HepG2 (cell line): ENCODE results near the gene NPC1. TPM values are rescaled to one million over a fixed set of nuclear protein-coding genes. Genes with fewer than 3 reads are reported as not detected.

Source experiments
- ATAC-seq: fragments of 200-7000 bp; cut with Tn5 transposase; 3 replicates; pipeline ENCODE4 v1.9.1; 2020; ENCODE audit warnings: mild to moderate bottlenecking, moderate library complexity
- BruUV-seq: library from RNA; stranded (reverse); fragments of 400-500 nt; replicated peaks from 2 replicates; lab custom pipeline; 2021; lab: Mats Ljungman, UMichigan
- CTCF ChIA-PET: fragments of 300-600 bp; formaldehyde crosslinking; extraction: SDS; loops from one replicate; lab custom pipeline; 2021; ENCODE audit warnings: low total read pairs, inconsistent platforms, low intra/inter-chr PET ratio; lab: Yijun Ruan, JAX
- POLR2A ChIA-PET: fragments of 350-600 bp; sonication (Branson Sonifier 250); formaldehyde crosslinking; loops from one replicate; lab custom pipeline; 2020; ENCODE audit warnings: antibody characterized with exemption, inconsistent platforms; lab: Yijun Ruan, JAX
- DNase-seq: peaks from one replicate; pipeline ENCODE4 v3.0.0-alpha.2; 2015; ENCODE audit warnings: low spot score
- FAIRE-seq: peaks from 3 replicates; lab custom pipeline; 2011; peaks lifted over from hg19 to GRCh38; lab: Jason Lieb, UNC
- H2AFZ ChIP-seq: one replicate; pipeline ENCODE4 v1.6.1; 2011; ENCODE audit warnings: low read length, inconsistent platforms
- H3K27ac ChIP-seq: fragments of 300-600 bp; 3 replicates; pipeline ENCODE4 v1.8.0; 2011; ENCODE audit warnings: mixed run types, mild to moderate bottlenecking, mixed read lengths, low read length, inconsistent platforms; ENCODE audit not compliant: insufficient read depth; ENCODE audit errors: extremely low read length
- H3K27me3 ChIP-seq, 2 experiments: fragments of 200-600 bp in 1 of 2; 2 replicates in 1 of 2; 3 replicates in 1 of 2; pipeline versions ENCODE4 v1.6.0 to v1.8.0; 2011; ENCODE audit warnings: low read length in 2 of 2, mild to moderate bottlenecking in 2 of 2, moderate library complexity in 2 of 2, inconsistent platforms in 1 of 2; ENCODE audit not compliant: insufficient read depth in 2 of 2, control insufficient read depth in 1 of 2
- H3K36me3 ChIP-seq, 2 experiments: fragments of 200-600 bp in 1 of 2; replicated peaks in 1 of 2; 2 replicates in 1 of 2; 3 replicates in 1 of 2; pipeline versions ENCODE4 v1.5.1 to v1.8.0; 2011; ENCODE audit warnings: low read length in 2 of 2, inconsistent platforms in 1 of 2; ENCODE audit not compliant: insufficient read depth in 2 of 2, control insufficient read depth in 1 of 2
- H3K4me1 ChIP-seq: 2 replicates; pipeline ENCODE4 v1.5.1; 2012; ENCODE audit warnings: low read length, inconsistent platforms; ENCODE audit not compliant: insufficient read depth
- H3K4me2 ChIP-seq: 2 replicates; pipeline ENCODE4 v1.6.0; 2011; ENCODE audit warnings: low read depth, low read length, inconsistent platforms
- H3K4me3 ChIP-seq, 3 experiments: fragments of 200-600 bp in 1 of 3; sonication (generic), shearing (Covaris generic) in 1 of 3; replicated peaks in 1 of 3; 2 replicates each; pipeline ENCODE4 v1.5.1; 2011 to 2016; ENCODE audit warnings: low read length in 3 of 3, inconsistent platforms in 2 of 3, low read depth in 2 of 3, mild to moderate bottlenecking in 2 of 3, control low read depth in 1 of 3, mixed read lengths in 1 of 3; ENCODE audit not compliant: insufficient read depth in 1 of 3
- H3K79me2 ChIP-seq: one replicate; pipeline ENCODE4 v1.6.1; 2011; ENCODE audit warnings: low read length, inconsistent platforms; ENCODE audit not compliant: insufficient read depth
- H3K9ac ChIP-seq: 2 replicates; pipeline ENCODE4 v1.6.0; 2011; ENCODE audit warnings: mild to moderate bottlenecking, low read depth, low read length, inconsistent platforms; ENCODE audit not compliant: insufficient read depth
- H3K9me3 ChIP-seq: 2 replicates; pipeline ENCODE4 v1.5.1; 2012; ENCODE audit warnings: mild to moderate bottlenecking, low read length
- H4K20me1 ChIP-seq: 2 replicates; pipeline ENCODE4 v1.6.0; 2011; ENCODE audit warnings: inconsistent platforms, mild to moderate bottlenecking, low read length, moderate library complexity; ENCODE audit not compliant: insufficient read depth
- MBD4 ChIP-seq: IDR thresholded peaks from 2 replicates; pipeline ENCODE4 v1.6.1; 2012; ENCODE audit warnings: low read length, inconsistent platforms, borderline replicate concordance
- RARA ChIP-seq: IDR thresholded peaks from 2 replicates; pipeline ENCODE4 v1.6.1; 2016; ENCODE audit warnings: missing genetic modification reagents, missing compliant biosample characterization
- SOX6 ChIP-seq, 2 experiments: fragments of 450-650 bp in 1 of 2; sonication (generic) in 1 of 2; formaldehyde crosslinking in 1 of 2; IDR thresholded peaks; 2 replicates each; pipeline versions ENCODE4 v1.4.0 to v1.6.1; 2017 to 2020; ENCODE audit warnings: antibody characterized with exemption in 1 of 2, mild to moderate bottlenecking in 1 of 2, missing genetic modification reagents in 1 of 2
- STAT6 ChIP-seq: sonication (generic); formaldehyde crosslinking; IDR thresholded peaks from 2 replicates; pipeline ENCODE4 v1.4.0; 2020; ENCODE audit warnings: missing genetic modification reagents, mild to moderate bottlenecking, borderline replicate concordance
- TEF ChIP-seq: sonication (generic); formaldehyde crosslinking; IDR thresholded peaks from 2 replicates; pipeline ENCODE4 v1.5.0; 2020; ENCODE audit warnings: missing genetic modification reagents
- THAP7 ChIP-seq: sonication (generic); formaldehyde crosslinking; IDR thresholded peaks from 2 replicates; pipeline ENCODE4 v1.8.1; 2023; ENCODE audit warnings: mild to moderate bottlenecking, missing genetic modification reagents
- ZBTB1 ChIP-seq: sonication (generic); formaldehyde crosslinking; IDR thresholded peaks from 2 replicates; pipeline ENCODE4 v1.4.0; 2020; ENCODE audit warnings: missing genetic modification reagents, borderline replicate concordance
- ZKSCAN1 ChIP-seq: fragments of 150-350 bp; IDR thresholded peaks from 2 replicates; pipeline ENCODE4 v1.6.1; 2014; ENCODE audit warnings: low read length
- ZNF12 ChIP-seq: sonication (generic); formaldehyde crosslinking; IDR thresholded peaks from 2 replicates; pipeline ENCODE4 v1.5.0; 2020; ENCODE audit warnings: missing genetic modification reagents
- ZSCAN25 ChIP-seq: sonication (generic); formaldehyde crosslinking; IDR thresholded peaks from 2 replicates; pipeline ENCODE4 v1.8.0; 2022; ENCODE audit warnings: mild to moderate bottlenecking, missing genetic modification reagents
- WGBS: methylation state at CpG from one replicate; pipeline ENCODE4 v1.1.6; 2017; ENCODE audit warnings: low lambda C conversion rate; 5-methylcytosine and 5-hydroxymethylcytosine counted together
- in situ Hi-C: cut with HindIII; loops from 2 replicates; pipeline ENCODE4 v1.10.0; 2017; ENCODE audit warnings: low pct_unique_long_range_greater_than_20kb; ENCODE audit not compliant: extremely low pct_ligation_motif_present
- intact Hi-C: fragments of 100-400 bp; cut with micrococcal nuclease; formaldehyde crosslinking; loops from one replicate; pipeline ENCODE4 v1.10.0; 2022; ENCODE audit not compliant: unreplicated experiment
- polyA plus RNA-seq, 8 experiments: library from polyadenylated mRNA; depleted of rRNA in 3 of 8; stranded (reverse) in 7 of 8; unstranded in 1 of 8; fragments of >200 nt; fragmentation: Illumina TruSeq in 4 of 8; extraction: Trizol in 4 of 8; gene quantifications; 2 replicates each; pipeline versions ENCODE4 v1.2.1 to v1.2.3, GENCODE V29; 2011 to 2016; ENCODE audit warnings: low read depth in 4 of 8, missing spikeins in 1 of 8, mixed read lengths in 1 of 8; ENCODE audit not compliant: insufficient read depth in 1 of 8
- total RNA-seq, 5 experiments: library from RNA; depleted of rRNA; stranded (reverse); fragments of >200 nt; fragmentation: Illumina TruSeq; extraction: Trizol; gene quantifications; 2 replicates each; pipeline ENCODE4 v1.2.3, GENCODE V29; 2016; ENCODE audit warnings: low read depth in 1 of 5

Gene NPC1
- total and polyA plus RNA-seq, 2 of the 13 experiments (the other 11 are each of a cell fraction or from before 2014, with no cell fraction given) = 46.5 to 114 TPM

GRCh38 chr18:23547306-23547705 is 39.0 kb downstream of the NPC1 start:
- in situ Hi-C loops = loop anchor here (5.0 kb wide), 1 partner anchor 40 kb away; the partner anchor contains the start of gene NPC1
- no peak for DNase-seq
- no peak for FAIRE-seq
- peaks cover 59% of the 10 kb centered on the region for H3K4me1 ChIP-seq
- no peaks in the 10 kb centered on the region for H3K27me3 ChIP-seq
- POLR2A ChIA-PET = interaction anchor here (0.9 to 1.4 kb wide), 2 partner anchors 9 to 23 kb away, joined by 5 to 6 read pairs; no protein-coding TSS in a partner anchor
- no peaks in the 10 kb centered on the region for H4K20me1 ChIP-seq
- no peak for ATAC-seq
- no peak overlapping the region for H3K4me2 ChIP-seq
- CTCF ChIA-PET = no interaction called here
- H3K36me3 ChIP-seq = peaks cover 19 to 81% of the 10 kb centered on the region in 2 experiments
- intact Hi-C loops = no loop called here
- 75% methylated on average over 3 of the region's 3 CpGs for WGBS
- no peak overlapping the region for H3K4me3 ChIP-seq
- H3K79me2 ChIP-seq = no peaks in the 10 kb centered on the region
- TF ChIP-seq SOX6 (IDR thresholded peaks at IDR 0.05) (no peak), SOX6 (CRISPR knock-in tag; IDR thresholded peaks at IDR 0.05) (no peak), THAP7 (CRISPR knock-in tag) (no peak), RARA (CRISPR knock-in tag) (0 out of 2 replicates have a peak, but pooled peaks have one; percentile 17), MBD4 (no peak), ZSCAN25 (CRISPR knock-in tag) (no peak), ZNF12 (CRISPR knock-in tag) (no peak)
- H3K9ac ChIP-seq = no peak overlapping the region
- no TSS peak for BruUV-seq
- H3K9me3 ChIP-seq = no peaks in the 10 kb centered on the region
- H2AFZ ChIP-seq = no peak overlapping the region
- peak overlapping the region; percentile 75 for H3K27ac ChIP-seq

GRCh38 chr18:23545247-23545789 is 41.0 kb downstream of the NPC1 start:
- H3K4me2 ChIP-seq = no peak overlapping the region
- no TSS peak for BruUV-seq
- H3K27me3 ChIP-seq = no peaks in the 10 kb centered on the region
- peak; percentile 79 for DNase-seq
- CTCF ChIA-PET = no interaction called here
- peak; percentile 87 for FAIRE-seq
- ATAC-seq = peak; percentile 87
- H3K9me3 ChIP-seq = no peaks in the 10 kb centered on the region
- 0 out of 2 replicates have a peak overlapping the region, but pooled peaks have one; percentile 19 for H3K9ac ChIP-seq
- H3K79me2 ChIP-seq = no peaks in the 10 kb centered on the region
- intact Hi-C loops (loop anchor here (2.0 kb wide), 1 partner anchor 41 kb away; the partner anchor contains the start of gene NPC1), in situ Hi-C loops (loop anchor here (5.0 kb wide), 1 partner anchor 42 kb away; the partner anchor contains the start of gene NPC1)
- H3K27ac ChIP-seq = peak overlapping the region; percentile 75
- peaks cover 49% of the 10 kb centered on the region for H3K4me1 ChIP-seq
- H3K36me3 ChIP-seq = peaks cover 25 to 84% of the 10 kb centered on the region in 2 experiments
- POLR2A ChIA-PET = interaction anchor here (0.9 to 1.9 kb wide), 3 partner anchors 11 to 40 kb away, joined by 3 to 10 read pairs (median 8); partner anchors contain the start of gene NPC1
- H2AFZ ChIP-seq = no peak overlapping the region
- 55% methylated on average over 13 of the region's 13 CpGs for WGBS
- H4K20me1 ChIP-seq = no peaks in the 10 kb centered on the region
- no peak overlapping the region for H3K4me3 ChIP-seq
- no peak for TF ChIP-seq STAT6
- no peak for TF ChIP-seq ZBTB1
- TF ChIP-seq TEF (CRISPR knock-in tag) = no peak
- no peak for TF ChIP-seq ZKSCAN1
